Fibroblast of villous mesenchyme (primary cell): ENCODE data around the gene RNF166. TPM values are rescaled to one million over a fixed set of nuclear protein-coding genes. Genes with fewer than 3 reads are reported as not detected.

Experiments used
- DNase-seq: peaks from one replicate; pipeline ENCODE4 v3.0.0-alpha.2; 2010; ENCODE audit warnings: low read depth
- H3K4me3 ChIP-seq: 2 replicates; pipeline ENCODE4 v1.5.1; 2011; ENCODE audit warnings: low read depth, mild to moderate bottlenecking, low read length
- CTCF ChIP-seq: IDR thresholded peaks from 2 replicates; pipeline ENCODE4 v1.5.1; 2012; ENCODE audit warnings: low read depth, mild to moderate bottlenecking, low read length; ENCODE audit not compliant: insufficient read depth
- total RNA-seq: library from RNA; depleted of rRNA; stranded (reverse); fragments of >200 nt; gene quantifications from 2 replicates; pipeline ENCODE4 v1.2.3, GENCODE V29; 2012

The RNF166 gene
- total RNA-seq, 1 donor, result 13.0 TPM

DNA sequence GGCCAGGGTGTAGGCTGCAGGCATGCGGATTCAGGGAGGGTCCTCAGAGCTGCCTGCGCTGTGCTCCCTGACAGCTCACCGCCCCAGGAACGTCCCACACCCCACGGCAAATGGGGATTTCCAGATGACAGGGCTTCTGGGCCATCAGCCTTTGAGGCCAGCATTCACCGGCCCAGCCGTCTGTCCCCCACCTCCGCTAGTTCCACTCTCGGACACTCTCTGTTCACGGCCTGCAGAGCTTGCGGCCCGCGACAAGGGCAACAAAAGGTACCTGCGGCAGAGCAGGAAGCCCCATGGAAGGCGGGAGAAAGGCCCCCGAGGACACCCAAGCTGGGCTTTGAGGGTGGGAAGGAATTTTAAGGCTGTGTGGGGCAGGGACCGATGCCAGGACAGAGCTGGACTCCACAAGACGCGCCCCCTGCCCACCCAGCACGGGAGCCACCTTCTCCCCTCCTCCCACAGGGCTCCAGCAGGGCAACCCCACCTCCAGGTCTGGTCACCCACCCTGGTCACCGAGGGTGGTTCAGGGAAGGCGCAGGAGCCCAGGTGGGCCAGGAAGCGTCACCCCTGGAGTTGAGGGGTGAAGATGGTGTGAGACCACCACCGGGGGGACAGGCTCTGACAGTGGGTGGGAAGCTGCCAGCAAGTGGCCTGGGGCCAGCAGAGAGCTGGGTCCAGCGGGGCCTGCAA, 49.8 kb downstream of the RNF166 start:
- no peak for TF ChIP-seq CTCF
- no peak overlapping the region for H3K4me3 ChIP-seq
- no peak for DNase-seq

GRCh38 chr16:88655733-88656281, 50.4 kb downstream of the RNF166 start:
- DNase-seq, result no peak
- TF ChIP-seq CTCF, result no peak
- H3K4me3 ChIP-seq, result no peak overlapping the region

DNA sequence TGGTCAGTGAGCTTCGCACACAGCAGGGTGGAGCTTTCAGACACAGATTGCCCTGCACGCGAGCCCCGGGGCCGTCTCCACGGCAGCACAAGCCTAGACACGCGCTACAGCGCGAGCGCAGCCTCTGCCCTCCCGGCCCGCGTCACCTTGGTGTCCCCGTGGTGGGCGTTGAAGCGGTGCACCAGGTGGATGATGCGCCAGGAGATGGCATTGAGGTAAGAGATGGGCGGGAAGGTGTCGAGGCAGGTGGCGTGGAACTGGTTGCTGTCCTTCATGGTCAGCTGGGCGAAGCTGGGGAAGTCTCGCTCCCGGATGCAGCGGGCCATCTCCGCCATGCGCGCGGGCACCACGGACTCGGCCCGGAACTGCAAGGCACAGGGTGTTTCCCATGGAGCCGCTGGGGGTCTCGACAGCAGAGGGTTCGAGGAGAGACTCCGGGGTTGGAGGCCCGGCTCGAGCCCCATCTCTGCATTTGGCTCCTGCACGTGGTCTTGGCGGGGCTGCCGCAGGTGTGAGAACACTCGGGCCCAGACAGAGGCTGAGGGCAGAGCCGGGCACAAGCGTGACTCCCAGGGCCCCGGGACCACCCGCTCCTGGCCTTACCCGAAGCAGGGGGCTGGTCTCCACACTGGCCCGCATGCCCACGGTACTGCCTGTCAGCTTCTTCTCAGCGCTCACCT, 51.0 kb downstream of the RNF166 start:
- no peak overlapping the region for H3K4me3 ChIP-seq
- DNase-seq, result no peak
- no peak for TF ChIP-seq CTCF

- no peak for DNase-seq
- H3K4me3 ChIP-seq, result no peak overlapping the region
- TF ChIP-seq CTCF, result no peak
Measured at GRCh38 chr16:88654363-88655052, 51.7 kb downstream of the RNF166 start.

- TF ChIP-seq CTCF, result no peak
- no peak overlapping the region for H3K4me3 ChIP-seq
- DNase-seq, result no peak
Measured at GRCh38 chr16:88653596-88654362, 52.4 kb downstream of the RNF166 start.

DNA sequence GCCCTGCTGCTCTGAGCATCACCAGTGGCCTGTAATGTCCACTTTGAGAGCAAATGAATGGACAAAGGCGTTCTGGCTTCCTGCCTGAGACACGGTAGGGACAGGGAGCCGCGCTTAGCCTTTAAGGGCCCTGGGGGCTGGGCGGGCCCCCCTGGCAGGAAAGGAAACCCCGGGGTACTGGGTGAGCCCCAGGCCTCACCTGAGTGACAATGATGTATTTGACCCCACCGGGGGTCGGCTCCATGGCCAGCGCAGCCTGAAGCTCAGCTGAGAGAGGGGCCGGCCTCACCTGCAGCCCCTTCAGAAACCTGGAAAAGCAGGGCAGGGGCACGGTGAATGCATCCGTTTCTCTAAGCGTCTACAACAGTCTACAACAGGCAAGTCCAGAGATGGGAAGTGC, 53.1 kb downstream of the RNF166 start:
- DNase-seq, result no peak
- no peak for TF ChIP-seq CTCF
- no peak overlapping the region for H3K4me3 ChIP-seq
